GM19395 (cell line): ENCODE measurements around the gene OTOF.
"Not testable (repeated sequence)": the region's sequence is repeated elsewhere in the genome, so short reads cannot be mapped to it uniquely, and the experiment has no call there.

Experiments used
- ATAC-seq: cut with Tn5 transposase; IDR thresholded peaks from one replicate; pipeline ENCODE4 v1.9.1; 2021; ENCODE audit warnings: mild to moderate bottlenecking, moderate library complexity; ENCODE audit not compliant: unreplicated experiment

OTOF gene

DNA sequence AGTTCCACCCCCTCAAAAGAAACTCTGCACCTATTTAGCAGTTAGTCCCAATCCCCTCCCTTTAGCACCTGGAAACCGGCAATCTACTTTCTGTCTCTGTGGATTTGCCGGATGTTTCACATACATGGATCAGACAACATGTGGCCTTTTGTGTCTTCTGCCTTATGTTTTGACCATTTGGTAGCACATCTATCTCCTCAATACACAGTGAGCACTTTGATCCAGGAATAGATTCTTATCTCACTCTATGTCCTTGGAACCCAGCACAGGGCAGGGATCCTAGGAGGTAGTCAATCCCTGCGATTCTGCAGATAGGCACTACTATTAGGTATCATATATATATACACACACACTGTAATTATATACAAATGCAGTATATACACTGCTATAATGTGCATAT is 3.8 kb upstream of the OTOF start:
- ATAC-seq = no peak

DNA sequence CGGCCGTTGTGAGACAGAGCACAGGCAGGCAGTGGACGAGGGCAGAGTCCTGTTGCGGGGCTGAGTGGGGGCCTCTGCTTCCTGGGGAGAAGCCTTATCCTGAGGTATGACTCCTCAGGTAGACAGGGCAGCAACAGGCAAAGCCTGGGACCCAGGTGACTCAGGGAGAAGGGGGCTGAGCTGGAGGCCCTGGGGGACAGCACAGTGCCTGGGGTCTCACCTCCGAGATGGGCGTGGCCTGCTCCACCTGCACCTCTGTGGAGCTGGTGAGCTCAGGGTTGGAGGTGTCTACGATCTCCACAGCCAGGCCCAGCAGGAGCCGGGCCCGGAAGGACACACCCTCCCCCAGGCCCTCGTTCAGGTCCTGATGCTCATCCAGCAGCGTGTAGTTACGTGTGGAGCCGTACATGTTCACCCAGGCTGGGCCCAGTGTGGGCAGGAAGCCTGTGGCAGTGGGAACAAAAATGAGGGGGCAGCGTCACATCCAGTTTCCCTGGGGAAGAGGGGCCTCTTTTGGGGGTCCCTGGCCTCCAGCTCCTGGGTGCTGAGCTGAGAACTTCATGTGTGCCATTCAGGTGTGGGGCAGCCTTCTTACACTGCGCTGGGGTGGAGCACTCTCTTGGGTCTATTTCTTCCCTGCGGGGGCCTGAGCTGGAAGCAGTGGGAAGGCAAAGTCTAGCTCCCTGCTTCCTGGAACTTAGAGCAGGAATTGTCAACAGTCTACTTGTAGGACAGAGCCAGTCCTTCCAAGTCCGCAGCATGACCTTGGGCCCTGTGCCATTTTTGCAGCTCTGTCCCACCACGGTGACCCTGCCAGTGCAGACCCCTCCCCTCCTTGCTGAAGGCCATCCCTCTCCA is 2.9 kb upstream of the OTOF start:
- no peak for ATAC-seq

DNA sequence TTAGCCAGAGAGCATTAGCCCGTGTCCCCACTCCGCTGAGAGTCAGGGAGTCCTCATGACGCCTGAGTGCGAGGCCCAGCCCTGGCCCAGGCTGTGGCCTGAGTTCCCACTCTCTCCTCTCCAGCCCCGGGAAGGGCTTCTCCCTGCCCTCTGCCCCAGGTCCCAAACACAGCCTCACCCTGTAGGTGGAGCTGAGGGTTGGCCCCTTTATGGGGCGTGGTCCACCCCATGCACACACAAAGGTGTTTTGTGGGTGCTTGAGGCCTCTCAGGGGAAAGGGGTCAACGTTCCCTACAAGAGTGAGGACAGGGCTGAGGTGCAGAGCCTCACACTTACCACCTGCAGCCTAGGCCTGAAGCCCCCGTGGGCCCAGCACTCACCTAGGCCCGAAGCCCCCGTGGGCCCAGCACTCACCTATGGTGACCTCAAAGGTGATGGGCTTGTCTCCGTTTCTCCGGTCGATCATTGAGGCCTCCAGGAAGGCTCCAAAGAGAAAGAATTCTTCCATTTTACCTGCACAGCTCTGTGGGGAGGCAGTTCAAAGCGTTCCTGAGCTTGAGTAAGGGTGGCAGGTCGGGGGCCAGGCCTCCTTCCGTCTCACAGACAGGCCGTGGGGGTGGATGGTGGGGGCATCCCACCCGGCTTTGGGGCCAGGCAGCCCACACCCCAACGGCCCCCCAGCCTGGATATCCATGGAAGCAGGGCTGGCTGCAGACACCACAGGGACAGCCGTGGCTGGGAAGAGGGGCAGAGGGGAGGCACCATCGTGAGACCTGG is 2.1 kb upstream of the OTOF start:
- no peak for ATAC-seq

DNA sequence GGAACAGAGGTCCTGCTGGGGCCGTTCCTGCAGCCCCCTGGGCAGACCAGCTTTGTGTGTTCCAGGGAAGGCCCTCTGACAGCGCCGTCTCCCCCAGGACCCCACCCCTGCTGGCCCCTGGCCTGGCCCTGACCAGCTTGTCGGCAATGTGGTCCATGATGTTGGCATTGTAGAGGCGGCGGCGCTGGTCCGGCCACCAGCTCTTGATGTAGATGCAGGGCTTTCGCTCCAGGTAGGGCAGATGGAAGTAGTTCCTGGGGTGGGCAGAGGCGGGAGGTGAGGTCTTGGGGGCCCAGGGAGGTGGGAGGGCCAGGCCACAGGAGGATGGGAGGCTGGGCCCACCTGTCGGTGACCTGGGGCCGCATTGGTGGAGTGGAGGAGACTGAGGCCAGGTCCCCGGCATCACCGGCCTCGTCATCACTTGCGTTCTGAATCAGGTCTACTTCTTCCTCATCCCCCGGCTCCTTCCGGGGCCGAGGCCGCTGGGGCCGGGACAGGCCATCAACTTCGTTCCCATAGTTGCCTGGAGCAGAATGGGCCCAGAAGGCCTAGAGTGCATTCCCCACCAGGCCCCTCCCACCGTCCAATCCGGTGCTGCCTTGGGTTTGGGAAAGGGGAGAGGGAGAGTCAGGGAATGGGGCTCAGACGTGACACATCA is 1.3 kb upstream of the OTOF start:
- no peak for ATAC-seq

DNA sequence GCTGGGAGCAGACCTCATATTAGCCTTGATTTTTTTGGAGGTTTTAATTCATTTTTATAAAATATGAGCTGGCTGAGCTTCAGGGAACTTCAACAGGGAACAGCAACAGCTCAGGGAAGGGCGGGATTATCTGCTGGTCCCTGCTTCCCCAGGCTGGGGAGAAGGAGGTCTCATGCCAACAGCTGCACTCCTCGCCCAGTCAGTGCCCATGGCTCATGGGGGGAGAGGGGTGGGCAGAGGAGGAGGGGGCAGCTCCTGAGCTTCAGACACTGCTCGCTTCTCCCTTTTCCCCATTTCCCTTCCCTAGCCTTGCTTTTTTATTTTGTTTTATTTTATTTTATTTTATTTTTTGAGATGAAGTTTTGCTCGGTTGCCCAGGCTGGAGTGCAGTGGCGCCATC is 442 bp upstream of the OTOF start:
- no peak for ATAC-seq

GRCh38 chr2:26477126-26477910 is 606 bp downstream of the OTOF start:
- ATAC-seq = no peak

- ATAC-seq = no peak
Measured at GRCh38 chr2:26475832-26476501, 2.0 kb downstream of the OTOF start.

- no peak for ATAC-seq
Measured at GRCh38 chr2:26475037-26475436, 2.9 kb downstream of the OTOF start.

DNA sequence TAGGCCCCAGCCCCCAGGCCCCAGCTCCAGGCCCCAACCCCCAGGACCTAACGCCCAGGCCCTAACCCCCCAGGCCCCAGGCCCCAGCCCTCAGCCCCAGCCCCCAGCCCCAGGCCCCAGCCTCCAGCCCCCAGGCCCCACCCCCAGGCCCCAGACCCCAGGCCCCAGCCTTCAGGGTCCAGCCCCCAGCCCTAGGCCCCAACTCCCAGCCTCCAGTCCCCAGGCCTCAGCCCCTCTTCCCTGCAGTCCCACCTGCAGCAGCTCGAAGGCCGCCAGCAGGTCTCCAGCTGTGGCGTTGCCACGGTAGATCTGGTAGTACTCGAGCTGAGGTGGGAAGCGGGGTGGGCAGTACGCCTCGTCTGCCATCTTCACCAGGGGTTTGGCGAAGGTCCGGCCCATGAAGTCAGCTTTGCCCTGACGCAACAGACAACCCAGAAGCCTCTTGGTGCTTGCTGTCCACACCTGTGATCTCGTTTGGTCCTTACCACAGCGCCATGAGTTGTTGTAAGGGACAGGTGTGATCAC is 3.6 kb downstream of the OTOF start:
- ATAC-seq = no peak

- no peak for ATAC-seq
Measured at GRCh38 chr2:26473796-26474195, 4.1 kb downstream of the OTOF start.

DNA sequence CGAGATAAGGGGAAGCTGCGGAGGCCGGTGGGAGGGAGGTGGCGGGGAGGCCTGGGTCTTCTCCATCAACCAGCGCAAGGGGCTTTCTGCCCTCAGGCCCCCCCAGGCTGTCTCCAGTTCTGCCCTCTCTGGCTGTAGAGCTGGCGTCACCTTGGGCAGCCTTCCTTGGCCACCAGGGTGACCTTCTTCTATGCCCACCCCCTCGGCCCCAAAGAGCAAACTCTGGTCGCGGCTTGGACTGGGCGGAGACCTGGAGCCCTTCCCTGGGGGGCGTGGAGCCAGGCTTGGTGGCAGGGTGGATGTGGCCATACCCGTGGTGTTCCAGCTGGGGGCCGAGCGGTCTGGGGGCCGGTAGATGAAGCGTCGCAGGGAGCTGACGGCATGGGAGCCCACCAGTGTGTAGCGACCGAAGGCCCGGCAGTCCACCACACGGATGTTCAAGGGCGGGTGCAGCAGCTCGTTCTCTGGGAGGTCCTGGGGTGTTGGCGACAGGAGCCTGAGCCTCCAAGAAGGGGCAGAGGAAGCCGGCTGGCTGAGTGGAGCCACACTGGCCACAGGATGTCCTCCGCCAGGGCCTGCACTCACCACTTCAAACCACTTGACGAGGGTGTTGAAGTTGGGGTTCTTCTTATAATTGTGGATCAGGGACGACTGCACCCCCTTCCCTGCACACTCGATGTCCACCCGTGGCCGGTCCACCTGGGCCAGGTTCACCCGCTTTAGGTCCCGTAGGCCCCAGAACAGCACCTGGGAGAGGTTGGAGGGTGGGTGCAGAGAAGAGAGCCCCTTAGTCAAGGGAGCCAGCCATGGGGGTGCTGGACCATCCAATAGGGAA is 4.9 kb downstream of the OTOF start:
- ATAC-seq = no peak

- ATAC-seq = no peak
Measured at GRCh38 chr2:26471766-26472706, 5.9 kb downstream of the OTOF start.

GRCh38 chr2:26471289-26471688 is 6.6 kb downstream of the OTOF start:
- ATAC-seq = no peak

DNA sequence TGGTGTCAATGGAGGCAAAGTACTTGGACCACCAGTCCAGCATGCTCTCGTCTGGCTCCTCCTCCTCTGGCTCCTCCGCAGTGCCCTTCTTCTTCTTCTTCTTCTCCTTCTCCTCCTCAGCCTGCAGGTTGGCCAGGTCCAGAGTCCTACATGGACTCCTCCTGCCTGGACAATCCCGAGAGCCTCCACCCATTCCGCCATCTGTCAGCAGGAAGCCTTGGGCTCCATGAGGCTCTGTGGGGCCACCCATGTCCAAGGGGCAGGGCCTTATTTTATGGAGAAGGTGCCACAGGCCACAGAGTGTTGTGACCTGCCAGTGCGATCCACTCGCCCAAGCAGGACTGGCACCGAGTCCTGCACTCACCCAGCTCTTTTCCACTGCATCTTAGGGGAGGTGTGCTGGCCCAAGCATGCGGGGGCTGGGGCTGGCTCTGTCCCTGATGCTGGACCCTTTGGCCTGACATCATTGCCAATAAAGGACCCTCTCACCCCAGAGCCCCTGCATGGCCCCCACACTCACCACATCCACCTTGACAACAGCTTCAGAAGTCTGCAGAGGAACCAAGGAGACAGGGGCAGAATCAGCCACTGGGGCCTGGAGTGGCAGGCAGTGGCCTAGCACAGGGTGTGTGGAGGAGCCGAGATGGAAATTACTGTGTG is 7.2 kb downstream of the OTOF start:
- ATAC-seq = no peak

DNA sequence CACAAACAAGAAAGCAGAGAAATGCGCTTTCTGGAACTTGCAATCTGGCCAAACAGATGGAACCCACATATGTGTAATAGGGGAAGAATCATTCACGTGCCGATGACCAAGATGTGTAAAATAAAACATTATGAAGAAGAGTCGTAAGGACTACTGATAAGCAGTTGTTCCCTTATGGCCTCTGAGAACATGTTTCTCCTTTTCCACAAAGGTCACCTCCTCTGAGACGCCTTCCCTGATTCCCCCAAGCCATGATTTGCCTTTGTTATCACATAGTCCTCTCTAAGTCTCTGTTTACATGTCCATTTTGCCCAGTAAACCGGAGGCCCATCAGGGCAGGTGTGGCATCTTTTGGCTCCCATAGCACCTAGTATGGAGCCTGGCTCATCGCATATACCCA is 8.0 kb downstream of the OTOF start:
- no peak for ATAC-seq

GRCh38 chr2:26469092-26469710 is 8.7 kb downstream of the OTOF start:
- no peak for ATAC-seq

- ATAC-seq = not testable (repeated sequence)
Measured at GRCh38 chr2:26468544-26468943, 9.4 kb downstream of the OTOF start.
